GM19467 (cell line): ENCODE results near the gene VTN.
A peak's percentile ranks its signal among the peaks of the same experiment; 100 is the strongest.

Experiments
- ATAC-seq: cut with Tn5 transposase; IDR thresholded peaks from one replicate; pipeline ENCODE4 v1.9.1; 2021; ENCODE audit warnings: mild to moderate bottlenecking, moderate library complexity; ENCODE audit not compliant: unreplicated experiment

VTN gene

DNA sequence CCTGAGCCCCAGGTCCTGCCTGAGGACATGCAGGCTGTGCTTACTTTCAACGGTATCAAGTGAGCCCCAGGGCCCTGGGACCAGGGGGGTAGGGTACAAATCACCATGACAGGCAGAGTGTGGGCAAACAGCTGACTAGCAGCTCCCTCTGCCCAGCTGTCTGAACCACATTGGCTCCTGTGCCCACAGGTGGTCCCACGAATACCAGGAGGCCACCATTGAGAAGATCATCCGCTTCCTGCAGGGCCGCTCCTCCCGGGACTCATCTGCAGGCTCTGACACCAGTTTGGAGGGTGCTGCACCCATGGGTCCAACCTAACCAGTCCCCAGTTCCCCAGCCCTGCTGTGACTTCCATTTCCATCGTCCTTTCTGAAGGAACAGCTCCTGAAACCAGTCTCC is 25.9 kb upstream of the VTN start:
- no peak for ATAC-seq

DNA sequence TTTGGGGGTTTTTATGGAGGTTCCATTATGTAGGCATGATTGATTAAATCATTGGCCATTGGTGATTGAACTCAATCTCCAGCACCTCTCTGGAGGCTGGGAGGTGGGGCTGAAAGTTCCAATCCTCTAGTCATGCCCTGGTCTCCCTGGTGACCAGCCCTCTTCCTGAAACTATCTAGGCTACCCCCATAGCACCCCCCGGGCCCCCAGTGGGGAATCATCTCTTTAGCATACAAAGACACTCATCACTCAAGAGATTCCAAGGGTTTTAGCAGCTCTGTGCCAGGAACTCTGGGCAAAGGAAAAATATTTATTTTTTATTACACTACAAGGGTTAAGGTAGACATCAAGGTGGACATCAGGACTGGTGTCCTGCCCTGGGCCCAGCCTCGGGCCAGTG is 25.3 kb upstream of the VTN start:
- no peak for ATAC-seq

DNA sequence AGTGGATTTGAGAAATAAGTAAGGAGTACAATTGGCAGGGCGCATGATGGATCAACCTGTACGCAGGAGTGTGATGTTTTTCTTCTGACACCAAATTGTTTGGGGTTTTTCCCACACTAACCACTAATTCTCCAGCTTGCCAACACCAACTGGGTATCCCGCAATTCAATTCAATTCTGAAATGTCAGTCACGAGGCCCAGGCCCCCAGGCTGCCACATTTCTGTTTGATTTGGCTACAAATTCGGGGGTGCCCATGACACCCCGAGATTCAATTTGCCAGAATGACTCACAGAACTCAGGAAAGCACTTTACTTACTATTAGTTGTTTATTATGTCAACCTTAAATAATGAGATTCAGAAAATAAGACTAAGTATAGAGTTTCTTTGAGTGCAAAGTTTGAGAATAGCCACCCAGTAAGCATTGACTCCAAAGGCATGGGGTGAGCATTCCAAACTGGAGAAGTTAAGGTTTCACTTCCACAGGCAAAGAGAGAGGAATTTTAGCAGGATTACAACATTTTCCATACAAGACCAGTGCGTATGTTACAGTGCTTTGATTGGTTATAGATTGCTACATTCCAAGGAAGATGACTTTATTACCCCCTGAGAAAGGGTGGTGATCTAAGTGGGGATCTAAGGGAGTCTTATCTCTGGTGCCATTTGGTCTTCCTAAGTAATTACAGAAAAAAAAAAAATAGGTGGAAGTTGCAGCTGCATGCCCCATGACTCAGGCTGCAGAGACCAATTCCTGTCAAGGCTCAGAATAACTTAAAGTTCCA is 24.4 kb upstream of the VTN start:
- ATAC-seq, result no peak

DNA sequence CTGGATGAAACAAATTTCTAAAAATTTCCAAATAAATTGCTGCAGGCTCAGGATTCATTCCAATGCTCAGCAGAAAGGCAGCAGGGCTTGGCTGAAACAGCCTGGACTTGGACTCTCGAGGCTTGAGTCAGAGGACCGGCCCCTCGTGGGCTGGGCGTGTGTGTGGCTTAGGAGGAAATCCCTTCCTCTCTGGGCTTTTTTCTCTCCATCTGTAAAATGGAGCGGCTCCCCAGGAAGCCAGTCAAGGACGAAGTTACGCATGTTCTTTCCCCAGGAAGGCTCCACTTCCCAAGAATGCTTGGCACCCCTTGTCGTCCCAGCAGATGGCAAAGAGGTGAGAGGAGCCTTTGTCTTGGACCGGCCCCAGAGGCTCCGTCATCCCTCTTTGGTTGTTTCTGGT is 22.4 kb upstream of the VTN start:
- no peak for ATAC-seq

DNA sequence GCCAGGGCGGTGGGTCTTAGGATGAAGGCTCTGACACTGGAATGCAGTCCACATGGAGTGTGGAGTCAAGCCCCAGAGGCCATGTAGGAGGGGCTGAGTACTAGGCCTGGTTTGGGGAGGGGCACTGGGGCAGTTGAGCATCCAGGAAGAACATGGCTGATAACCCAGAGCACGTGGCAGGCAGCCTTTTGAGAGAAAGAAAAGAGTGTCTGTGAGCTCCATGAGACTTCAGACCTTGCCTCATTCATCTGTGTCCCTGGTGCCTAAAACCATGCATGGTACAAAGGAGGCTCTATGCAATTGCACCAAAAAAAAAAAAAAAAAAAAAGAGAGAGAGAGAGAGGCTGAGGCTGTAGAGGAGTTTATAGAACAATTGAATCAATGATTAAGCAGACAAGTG is 21.3 kb upstream of the VTN start:
- no peak for ATAC-seq

DNA sequence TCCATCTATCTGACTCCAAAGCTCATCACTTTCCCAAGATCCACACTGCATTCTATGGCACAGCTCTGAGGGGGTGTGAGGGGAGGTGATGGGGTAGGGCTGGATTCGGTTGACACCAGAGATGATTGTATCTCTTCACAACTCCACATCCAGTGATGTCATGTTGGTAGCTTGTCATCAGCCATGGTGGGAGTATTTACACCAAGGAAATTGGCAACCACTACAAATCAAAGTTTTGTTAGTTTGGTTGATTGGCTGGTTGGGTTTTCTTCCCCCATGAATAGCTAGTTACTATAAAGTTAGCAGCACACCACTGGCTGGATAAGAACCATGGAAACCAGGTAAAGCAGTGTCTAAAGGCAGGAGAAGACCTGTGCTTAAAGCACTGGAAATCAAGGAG is 20.9 kb upstream of the VTN start:
- no peak for ATAC-seq

DNA sequence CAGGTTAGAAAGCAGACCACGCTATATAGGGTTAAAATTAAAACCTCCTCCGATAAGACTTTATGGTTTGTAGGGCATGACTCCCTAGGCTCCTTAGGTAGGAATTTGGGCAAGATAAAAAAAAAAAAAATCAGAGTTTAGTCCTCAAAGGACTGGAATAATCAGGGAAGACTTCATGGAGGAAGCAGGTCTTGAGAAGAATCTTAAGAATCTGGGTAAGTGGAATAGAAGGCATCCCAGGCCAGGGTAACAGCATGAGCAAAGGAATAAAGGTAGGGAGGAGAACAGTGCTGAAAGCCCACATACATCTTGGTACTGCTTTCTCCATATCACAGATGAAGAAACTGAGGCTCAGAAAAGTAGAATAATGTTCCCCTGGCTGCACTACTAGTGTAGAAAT is 20.5 kb upstream of the VTN start:
- ATAC-seq, result no peak

DNA sequence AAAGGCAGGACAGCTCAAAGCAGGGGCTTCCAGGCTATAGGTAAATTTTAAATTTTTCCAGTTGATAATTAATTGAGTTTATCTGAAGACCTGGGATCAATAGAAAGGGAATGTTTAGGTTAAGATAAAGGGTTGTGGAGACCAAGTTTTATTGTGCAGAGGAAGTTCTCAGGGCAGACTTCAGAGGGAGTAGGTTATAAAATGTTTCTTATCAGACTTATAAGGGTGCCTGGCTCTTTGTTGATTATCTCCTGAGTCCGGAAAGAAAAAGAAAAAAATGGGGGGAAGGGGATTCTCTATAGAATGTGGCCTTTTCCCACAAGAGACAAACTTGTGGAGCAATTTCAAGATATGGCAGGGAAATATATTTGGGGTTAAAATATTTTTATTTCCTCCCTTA is 20.0 kb upstream of the VTN start:
- no peak for ATAC-seq

DNA sequence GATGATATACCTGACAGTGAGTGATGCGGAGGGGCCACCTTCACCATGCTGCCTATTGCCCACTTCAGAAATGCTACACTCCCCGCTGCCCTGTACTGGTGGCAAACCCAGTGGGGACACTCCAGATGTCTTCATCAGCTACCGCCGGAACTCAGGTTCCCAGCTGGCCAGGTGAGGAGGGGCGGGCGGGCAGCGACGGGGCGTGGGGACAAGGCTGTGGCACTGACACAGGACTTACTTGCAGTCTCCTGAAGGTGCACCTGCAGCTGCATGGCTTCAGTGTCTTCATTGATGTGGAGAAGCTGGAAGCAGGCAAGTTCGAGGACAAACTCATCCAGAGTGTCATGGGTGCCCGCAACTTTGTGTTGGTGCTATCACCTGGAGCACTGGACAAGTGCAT is 18.0 kb upstream of the VTN start:
- no peak for ATAC-seq

DNA sequence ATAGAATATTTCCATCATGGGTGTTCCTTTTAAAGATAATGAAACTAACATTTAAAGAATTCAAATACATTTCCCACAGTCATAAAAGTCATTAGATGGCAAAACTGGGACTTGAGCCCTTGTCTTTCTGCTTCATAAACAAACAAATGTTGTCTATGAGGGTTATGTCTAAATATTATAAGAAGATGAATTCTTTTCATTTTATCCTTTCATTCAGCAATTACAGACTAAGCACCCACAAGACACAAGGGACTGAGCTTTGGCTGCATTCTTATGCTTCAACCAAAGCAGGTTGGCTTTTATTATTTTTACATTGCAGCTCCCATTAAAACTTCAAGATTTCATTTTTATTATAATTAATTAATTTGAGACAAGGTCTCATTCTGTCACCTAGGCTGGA is 16.3 kb upstream of the VTN start:
- no peak for ATAC-seq

DNA sequence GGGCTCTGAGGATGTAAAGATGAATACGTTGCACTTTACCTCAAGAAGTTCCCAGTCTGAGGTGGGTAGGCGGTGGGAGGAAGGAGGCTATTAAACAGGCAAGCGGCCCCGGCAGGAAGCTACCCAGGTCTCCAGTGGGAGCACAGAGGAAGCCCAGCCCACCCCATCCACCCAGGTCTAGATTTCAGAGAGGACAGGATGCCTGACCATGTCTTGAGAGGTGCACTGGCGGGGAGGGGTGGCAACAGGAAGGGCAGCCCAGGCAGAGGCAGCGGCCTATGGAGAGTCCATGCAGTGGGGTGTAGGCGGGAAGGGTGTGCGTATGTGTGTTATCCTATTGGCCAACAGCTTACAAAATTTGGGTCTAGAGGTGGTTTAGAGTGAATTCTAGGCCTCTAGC is 15.3 kb upstream of the VTN start:
- ATAC-seq, result no peak

DNA sequence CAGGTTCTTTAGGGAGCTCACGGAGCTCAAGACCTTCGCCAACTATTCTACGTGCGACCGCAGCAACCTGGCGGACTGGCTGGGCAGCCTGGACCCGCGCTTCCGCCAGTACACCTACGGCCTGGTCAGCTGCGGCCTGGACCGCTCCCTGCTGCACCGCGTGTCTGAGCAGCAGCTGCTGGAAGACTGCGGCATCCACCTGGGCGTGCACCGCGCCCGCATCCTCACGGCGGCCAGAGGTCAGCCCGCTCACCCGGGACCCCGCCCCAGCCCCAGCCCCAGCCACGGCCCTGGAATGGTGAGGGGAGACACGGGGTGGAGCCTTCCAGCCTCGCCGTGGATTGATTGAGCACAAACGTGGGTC is 14.9 kb upstream of the VTN start:
- no peak for ATAC-seq

DNA sequence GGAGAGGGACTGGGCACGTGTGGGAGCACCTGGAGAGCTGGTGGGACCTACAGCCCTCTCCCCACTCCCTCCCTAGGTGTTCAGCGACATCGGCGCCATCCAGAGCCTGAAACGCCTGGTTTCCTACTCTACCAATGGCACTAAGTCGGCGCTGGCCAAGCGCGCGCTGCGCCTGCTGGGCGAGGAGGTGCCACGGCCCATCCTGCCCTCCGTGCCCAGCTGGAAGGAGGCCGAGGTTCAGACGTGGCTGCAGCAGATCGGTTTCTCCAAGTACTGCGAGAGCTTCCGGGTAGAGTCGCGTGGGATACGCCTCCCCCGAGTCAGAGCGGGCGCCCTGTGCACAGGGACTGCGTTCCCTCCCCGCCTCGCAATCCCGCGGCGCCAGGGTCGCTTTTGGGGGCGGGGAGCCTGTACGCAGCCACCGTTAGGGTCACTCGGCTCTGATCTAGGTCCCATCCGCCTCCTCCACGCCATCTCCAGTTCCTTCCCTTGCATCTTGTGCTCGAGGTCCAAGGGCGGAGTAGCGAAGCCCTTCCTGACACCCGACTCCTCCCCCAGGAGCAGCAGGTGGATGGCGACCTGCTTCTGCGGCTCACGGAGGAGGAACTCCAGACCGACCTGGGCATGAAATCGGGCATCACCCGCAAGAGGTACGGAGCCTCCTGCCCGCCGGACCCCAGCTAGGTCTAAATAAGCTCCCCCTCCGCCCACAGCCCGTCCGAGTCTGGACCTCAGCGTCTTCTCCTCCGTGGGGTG is 14.4 kb upstream of the VTN start:
- no peak for ATAC-seq

DNA sequence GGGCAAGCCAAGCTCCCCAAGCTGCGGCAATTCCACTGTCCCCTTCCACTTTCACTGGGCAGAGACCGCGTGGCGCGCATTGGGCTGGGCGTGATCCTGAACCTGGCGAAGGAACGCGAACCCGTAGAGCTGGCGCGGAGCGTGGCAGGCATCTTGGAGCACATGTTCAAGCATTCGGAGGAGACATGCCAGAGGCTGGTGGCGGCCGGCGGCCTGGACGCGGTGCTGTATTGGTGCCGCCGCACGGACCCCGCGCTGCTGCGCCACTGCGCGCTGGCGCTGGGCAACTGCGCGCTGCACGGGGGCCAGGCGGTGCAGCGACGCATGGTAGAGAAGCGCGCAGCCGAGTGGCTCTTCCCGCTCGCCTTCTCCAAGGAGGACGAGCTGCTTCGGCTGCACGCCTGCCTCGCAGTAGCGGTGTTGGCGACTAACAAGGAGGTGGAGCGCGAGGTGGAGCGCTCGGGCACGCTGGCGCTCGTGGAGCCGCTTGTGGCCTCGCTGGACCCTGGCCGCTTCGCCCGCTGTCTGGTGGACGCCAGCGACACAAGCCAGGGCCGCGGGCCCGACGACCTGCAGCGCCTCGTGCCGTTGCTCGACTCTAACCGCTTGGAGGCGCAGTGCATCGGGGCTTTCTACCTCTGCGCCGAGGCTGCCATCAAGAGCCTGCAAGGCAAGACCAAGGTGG is 11.2 kb upstream of the VTN start:
- no peak for ATAC-seq

DNA sequence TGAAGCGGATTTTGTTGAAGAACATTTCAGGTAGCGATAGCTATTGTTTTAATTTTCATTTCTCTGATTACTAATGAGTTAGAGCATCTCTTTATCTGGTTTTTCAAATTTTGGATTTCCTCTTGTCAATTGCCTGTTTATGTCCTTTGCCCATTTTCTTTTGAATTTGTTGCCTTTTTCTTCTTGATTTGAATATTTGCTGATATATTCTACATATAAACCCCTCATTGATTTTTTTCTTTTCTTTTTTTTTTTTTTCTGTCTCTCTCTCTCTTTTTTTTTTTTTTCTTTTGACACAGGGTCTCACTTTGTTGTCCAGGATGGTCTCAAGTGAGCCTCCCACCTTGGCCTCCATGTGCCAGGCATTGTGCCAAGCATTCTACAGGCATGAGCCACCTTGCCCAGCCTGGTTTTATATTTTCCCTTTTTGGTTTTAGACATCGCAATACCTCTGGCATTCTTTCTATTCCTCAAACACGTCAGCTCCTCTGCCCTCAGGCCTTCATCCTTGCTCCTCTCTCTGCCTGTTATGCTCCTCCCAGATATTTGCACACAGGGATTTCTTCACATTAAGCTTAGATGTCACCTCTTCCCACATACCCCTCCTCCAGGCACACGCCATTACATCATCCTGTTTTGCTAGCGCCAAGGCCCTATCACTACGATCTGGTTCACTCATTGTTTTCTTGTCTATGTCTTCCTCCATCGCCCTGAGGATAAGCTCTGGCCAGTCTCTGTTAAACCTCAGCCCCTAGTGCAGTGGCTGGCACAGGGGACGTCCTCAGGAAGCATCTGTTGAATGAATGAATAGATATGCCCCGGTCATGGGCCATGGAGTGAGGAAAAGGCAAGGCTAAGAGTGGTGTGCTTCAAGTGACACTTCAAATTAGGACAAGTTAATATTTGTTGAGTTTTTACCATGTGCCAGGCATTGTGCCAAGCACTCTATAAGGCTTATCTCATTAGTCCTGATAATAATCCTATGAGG is 10.0 kb upstream of the VTN start:
- ATAC-seq, result no peak

DNA sequence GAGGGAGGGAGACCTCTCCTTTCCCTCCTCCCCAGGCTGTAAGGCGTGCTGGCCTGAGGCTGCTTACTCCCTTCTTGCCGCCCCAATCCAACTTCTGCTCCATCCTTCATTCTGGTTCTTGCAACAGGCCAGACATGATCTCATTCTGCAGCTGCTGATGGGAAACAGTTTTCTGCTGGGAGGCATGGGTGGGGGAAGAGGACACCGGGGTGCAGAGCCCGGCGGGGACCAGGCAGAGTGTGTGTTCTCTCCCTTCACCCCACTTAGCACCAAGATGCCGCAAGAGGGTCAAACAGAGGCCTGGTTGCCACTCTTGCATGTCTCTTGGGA is 2.8 kb upstream of the VTN start:
- no peak for ATAC-seq

DNA sequence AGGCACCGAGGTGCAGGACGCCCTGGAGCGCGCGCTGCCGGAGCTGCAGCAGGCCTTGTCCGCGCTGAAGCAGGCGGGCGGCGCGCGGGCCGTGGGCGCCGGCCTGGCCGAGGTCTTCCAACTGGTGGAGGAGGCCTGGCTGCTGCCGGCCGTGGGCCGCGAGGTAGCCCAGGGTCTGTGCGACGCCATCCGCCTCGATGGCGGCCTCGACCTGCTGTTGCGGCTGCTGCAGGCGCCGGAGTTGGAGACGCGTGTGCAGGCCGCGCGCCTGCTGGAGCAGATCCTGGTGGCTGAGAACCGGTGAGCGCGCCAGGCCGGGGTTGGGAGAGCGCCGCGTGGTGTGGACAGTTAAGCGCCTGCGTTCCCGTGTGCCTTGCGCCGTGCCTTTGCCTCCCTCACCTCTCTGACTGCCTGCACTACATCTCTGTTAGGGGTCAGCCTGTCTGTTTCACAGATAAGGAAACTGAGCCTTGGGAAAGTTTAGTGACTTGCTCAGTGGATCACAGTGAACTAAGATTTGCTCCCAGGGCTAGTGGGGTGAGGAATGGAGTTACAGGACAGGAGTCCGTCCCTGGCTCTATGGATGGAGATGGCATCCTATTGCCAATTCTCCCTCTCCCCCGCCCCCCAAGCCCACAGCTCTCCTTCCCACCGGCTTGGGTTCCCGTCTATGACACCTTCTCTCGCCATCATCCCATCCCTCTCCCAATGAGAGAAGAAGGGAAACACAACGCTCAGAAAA is 2.3 kb upstream of the VTN start:
- ATAC-seq, result no peak

DNA sequence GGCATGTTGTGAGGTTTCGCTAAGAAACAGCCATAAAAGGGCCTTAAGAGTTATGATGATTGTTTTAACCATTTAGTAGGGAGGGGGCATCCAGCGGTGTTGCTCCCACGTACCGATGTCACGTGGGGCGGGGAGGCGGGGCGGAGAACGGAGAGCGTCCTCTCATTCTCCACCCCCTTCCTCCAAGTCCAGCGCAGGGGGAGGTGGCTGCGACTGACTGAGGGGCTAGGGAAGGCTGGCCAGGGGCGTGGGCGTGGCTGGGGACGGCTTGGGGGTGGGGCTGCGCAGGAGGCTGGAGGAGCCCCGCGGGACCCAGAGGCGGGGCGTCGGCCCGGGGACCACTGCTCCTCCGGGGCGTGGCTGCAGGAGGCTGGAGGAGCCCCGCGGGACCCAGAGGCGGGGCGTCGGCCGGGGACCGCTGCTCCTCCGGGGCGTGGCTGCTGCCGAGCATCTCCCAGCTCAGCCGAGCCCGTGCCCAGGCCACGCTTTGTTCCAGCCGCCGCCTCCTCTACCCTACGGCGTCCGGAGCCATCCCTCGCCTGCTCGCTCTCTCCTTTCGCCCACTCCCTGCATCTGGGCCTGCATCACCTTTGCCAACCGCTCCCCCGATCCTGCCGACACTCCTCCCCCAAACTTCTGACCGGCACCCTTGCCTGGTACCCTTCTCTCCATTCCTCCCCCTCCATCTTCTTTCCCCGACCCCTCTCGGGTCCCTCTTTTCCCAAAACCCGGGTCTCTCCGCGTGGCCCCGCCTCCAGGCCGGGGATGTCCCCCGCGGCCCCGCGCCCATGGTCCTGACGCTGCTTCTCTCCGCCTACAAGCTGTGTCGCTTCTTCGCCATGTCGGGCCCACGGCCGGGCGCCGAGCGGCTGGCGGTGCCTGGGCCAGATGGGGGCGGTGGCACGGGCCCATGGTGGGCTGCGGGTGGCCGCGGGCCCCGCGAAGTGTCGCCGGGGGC is 1.4 kb upstream of the VTN start, which contains the start of gene SARM1:
Gene SARM1 (plus strand): TSS at position 450 of the 958 bp plus-strand sequence. CDS start 339 bp downstream, at position 789.
- ATAC-seq, result peak; percentile 69

DNA sequence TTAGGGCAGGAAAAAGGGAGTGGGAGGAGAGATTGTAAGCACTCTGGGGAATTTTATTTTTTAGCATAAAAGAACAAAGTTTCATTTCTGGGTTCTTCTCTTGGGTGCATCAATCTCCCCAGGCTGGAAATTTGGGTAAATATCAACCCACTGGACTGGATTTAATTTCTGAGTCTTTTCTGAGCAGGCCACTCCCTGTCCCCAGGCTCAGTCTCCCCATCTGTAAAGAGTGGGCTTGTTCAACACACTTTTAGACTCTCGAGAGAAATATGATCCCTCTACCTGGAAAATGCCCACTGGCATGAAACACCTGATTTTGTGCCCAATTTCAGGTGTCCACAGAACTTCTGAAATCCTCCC is 617 bp upstream of the VTN start:
- no peak for ATAC-seq
